ENCODE results near the gene SEM1.
A peak's percentile ranks its signal among the peaks of the same experiment; 100 is the strongest.
"Not testable (repeated sequence)": the region's sequence is repeated elsewhere in the genome, so short reads cannot be mapped to it uniquely, and the experiment has no call there.

Gene SEM1

GRCh38 chr7:96700516-96700915 lies 9.1 kb downstream of the SEM1 start:
- no peak for DNase-seq

GRCh38 chr7:96699219-96699871 lies 10.3 kb downstream of the SEM1 start:
- no peak for DNase-seq

- not testable (repeated sequence) for DNase-seq
Measured at GRCh38 chr7:96698449-96698848, 11.2 kb downstream of the SEM1 start.

- no peak for DNase-seq
Measured at GRCh38 chr7:96697822-96698221, 11.8 kb downstream of the SEM1 start.

GRCh38 chr7:96695581-96695980 lies 14.1 kb downstream of the SEM1 start:
- DNase-seq: no peak

- DNase-seq: no peak
Measured at GRCh38 chr7:96694082-96694481, 15.6 kb downstream of the SEM1 start.

- DNase-seq: peak in 1 of 2 experiments; percentile 3
Measured at GRCh38 chr7:96691702-96692101, 17.9 kb downstream of the SEM1 start.

GRCh38 chr7:96689414-96689813 lies 20.2 kb downstream of the SEM1 start:
- DNase-seq: no peak

- DNase-seq: no peak
Measured at GRCh38 chr7:96686305-96686704, 23.3 kb downstream of the SEM1 start.

- no peak for DNase-seq
Measured at GRCh38 chr7:96685755-96686154, 23.9 kb downstream of the SEM1 start.

GRCh38 chr7:96685353-96685752 lies 24.3 kb downstream of the SEM1 start:
- DNase-seq: no peak

GRCh38 chr7:96679886-96680285 lies 29.8 kb downstream of the SEM1 start:
- peak in 1 of 2 experiments; percentile 24 for DNase-seq

- no peak for DNase-seq
Measured at GRCh38 chr7:96676919-96677318, 32.7 kb downstream of the SEM1 start.

GRCh38 chr7:96675548-96675947 lies 34.1 kb downstream of the SEM1 start:
- DNase-seq: no peak

- DNase-seq: no peak
Measured at GRCh38 chr7:96674565-96674964, 35.1 kb downstream of the SEM1 start.

GRCh38 chr7:96671854-96672253 lies 37.8 kb downstream of the SEM1 start:
- no peak for DNase-seq

GRCh38 chr7:96670338-96671289 lies 39.0 kb downstream of the SEM1 start:
- no peak for DNase-seq

GRCh38 chr7:96669812-96670211 lies 39.8 kb downstream of the SEM1 start:
- DNase-seq: no peak

GRCh38 chr7:96667026-96667425 lies 42.6 kb downstream of the SEM1 start:
- DNase-seq: no peak

GRCh38 chr7:96665689-96666088 lies 44.0 kb downstream of the SEM1 start:
- no peak for DNase-seq

GRCh38 chr7:96664793-96665192 lies 44.9 kb downstream of the SEM1 start:
- no peak for DNase-seq

GRCh38 chr7:96663871-96664445 lies 45.7 kb downstream of the SEM1 start:
- DNase-seq: peak in 1 of 2 experiments; percentile 4

GRCh38 chr7:96663457-96663856 lies 46.2 kb downstream of the SEM1 start:
- DNase-seq: peak; percentile 19 to 32

GRCh38 chr7:96662151-96662550 lies 47.5 kb downstream of the SEM1 start:
- not testable (repeated sequence) for DNase-seq
